Neural cell (in vitro differentiated cells): ENCODE results near the gene SMIM29. TPM values are rescaled to one million over a fixed set of nuclear protein-coding genes. Genes with fewer than 3 reads are reported as not detected.

Experiments
- H2AFZ ChIP-seq: fragments of 200-600, 300-800 bp; sonication (generic), shearing (Covaris generic); 2 replicates; pipeline ENCODE4 v1.6.0; 2014; ENCODE audit warnings: low read depth, mild to moderate bottlenecking, antibody characterized with exemption, low read length, moderate library complexity
- H3F3A ChIP-seq: fragments of 200-600 bp; shearing (Covaris generic); 2 replicates; pipeline ENCODE4 v1.6.1; 2016; ENCODE audit warnings: mild to moderate bottlenecking, moderate library complexity, mixed read lengths, antibody characterized with exemption, low read length; ENCODE audit not compliant: insufficient read depth, poor library complexity, severe bottlenecking
- H3K27ac ChIP-seq: fragments of 200-600, 300-800 bp; sonication (generic), shearing (Covaris generic); 2 replicates; pipeline ENCODE4 v1.5.1; 2014; ENCODE audit warnings: mild to moderate bottlenecking, low read length, moderate library complexity
- H3K27me3 ChIP-seq: fragments of 300-800, 200-600 bp; sonication (generic), shearing (Covaris generic); 2 replicates; pipeline ENCODE4 v1.6.0; 2014; ENCODE audit warnings: mild to moderate bottlenecking, low read depth, low read length, moderate library complexity; ENCODE audit not compliant: insufficient read depth
- H3K36me3 ChIP-seq: fragments of 300-800, 200-600 bp; sonication (generic), shearing (Covaris generic); 2 replicates; pipeline ENCODE4 v1.5.1; 2014; ENCODE audit warnings: mild to moderate bottlenecking, antibody characterized with exemption, low read length, moderate library complexity; ENCODE audit not compliant: insufficient read depth
- H3K4me2 ChIP-seq: fragments of 300-800, 200-600 bp; sonication (generic), shearing (Covaris generic); 2 replicates; pipeline ENCODE4 v1.6.0; 2014; ENCODE audit warnings: mild to moderate bottlenecking, low read length
- H3K4me3 ChIP-seq: fragments of 300-800, 200-600 bp; sonication (generic), shearing (Covaris generic); 2 replicates; pipeline ENCODE4 v1.5.1; 2014; ENCODE audit warnings: mild to moderate bottlenecking, low read length, moderate library complexity
- H3K79me2 ChIP-seq: fragments of 200-600 bp; shearing (Covaris generic); replicated peaks from 2 replicates; pipeline ENCODE4 v1.6.0; 2014; ENCODE audit warnings: mild to moderate bottlenecking, low read length, moderate library complexity; ENCODE audit not compliant: insufficient read depth
- H3K9ac ChIP-seq: fragments of 300-800, 200-600 bp; sonication (generic), shearing (Covaris generic); 2 replicates; pipeline ENCODE4 v1.6.1; 2016; ENCODE audit warnings: mild to moderate bottlenecking, low read length, mixed read lengths
- H3K9me2 ChIP-seq: fragments of 200-600 bp; shearing (Covaris generic); 2 replicates; pipeline ENCODE4 v1.6.1; 2016; ENCODE audit warnings: mild to moderate bottlenecking, low read length, mixed read lengths; ENCODE audit not compliant: insufficient read depth
- H3K9me3 ChIP-seq: fragments of 200-600, 300-800 bp; sonication (generic), shearing (Covaris generic); 2 replicates; pipeline ENCODE4 v1.6.1; 2016; ENCODE audit warnings: mild to moderate bottlenecking, mixed run types, low read length, moderate library complexity, mixed read lengths
- H4K20me1 ChIP-seq: fragments of 200-600 bp; shearing (Covaris generic); 2 replicates; pipeline ENCODE4 v1.6.1; 2016; ENCODE audit warnings: mild to moderate bottlenecking, mixed run types; ENCODE audit not compliant: insufficient read depth
- CTCF ChIP-seq: fragments of 450-650 bp; IDR thresholded peaks from 2 replicates; pipeline ENCODE4 v1.5.1; 2014; ENCODE audit warnings: antibody characterized with exemption, mild to moderate bottlenecking, moderate library complexity; ENCODE audit not compliant: poor library complexity, severe bottlenecking
- EP300 ChIP-seq: fragments of 450-650 bp; conservative IDR thresholded peaks from 2 replicates; pipeline ENCODE4 v1.6.1; 2014; ENCODE audit warnings: antibody characterized with exemption, mild to moderate bottlenecking, moderate library complexity; ENCODE audit not compliant: poor library complexity, severe bottlenecking
- EZH2 ChIP-seq: fragments of 200-600, 300-800 bp; shearing (Covaris generic), sonication (generic); IDR thresholded peaks from 2 replicates; pipeline ENCODE4 v1.6.1; 2014; ENCODE audit warnings: antibody characterized with exemption, low read length, borderline replicate concordance, mild to moderate bottlenecking; ENCODE audit not compliant: insufficient read depth, poor library complexity, severe bottlenecking
- MXI1 ChIP-seq: fragments of 450-650 bp; conservative IDR thresholded peaks from 2 replicates; pipeline ENCODE4 v1.6.1; 2014; ENCODE audit warnings: antibody characterized with exemption, mild to moderate bottlenecking; ENCODE audit not compliant: poor library complexity, severe bottlenecking
- POLR2AphosphoS5 ChIP-seq: IDR thresholded peaks from 2 replicates; pipeline ENCODE4 v1.6.1; 2012
- RAD21 ChIP-seq: fragments of 450-650 bp; conservative IDR thresholded peaks from 2 replicates; pipeline ENCODE4 v1.6.1; 2014; ENCODE audit warnings: antibody characterized with exemption, mild to moderate bottlenecking, moderate library complexity
- SMC3 ChIP-seq: fragments of 450-650 bp; conservative IDR thresholded peaks from 2 replicates; pipeline ENCODE4 v1.6.1; 2014; ENCODE audit warnings: antibody characterized with exemption, mild to moderate bottlenecking, moderate library complexity; ENCODE audit not compliant: poor library complexity
- TAF1 ChIP-seq: IDR thresholded peaks from 2 replicates; pipeline ENCODE4 v1.6.1; 2012; ENCODE audit warnings: low read depth
- polyA plus RNA-seq: library from polyadenylated mRNA; depleted of rRNA; stranded (reverse); fragments of >200 nt; gene quantifications from 2 replicates; pipeline ENCODE4 v1.2.3, GENCODE V29; 2014
- small RNA-seq, 3 experiments: library from RNA; depleted of rRNA; stranded (forward); fragments of <200 nt; gene quantifications; one replicate each; pipeline ENCODE3, GENCODE V24; 2012
- TF ChIP-seq, protein P1 (sequence below): IDR thresholded peaks from 2 replicates; pipeline ENCODE4 v1.6.1; 2012; ENCODE audit warnings: borderline replicate concordance

The SMIM29 gene
- polyA plus RNA-seq, 1 donor from 2014 or later, result 82.1 TPM

- Histone ChIP-seq H3K27me3 (no peaks in the 10 kb centered on the region), H3K36me3 (no peaks in the 10 kb centered on the region), H3K27ac (no peak overlapping the region), H3K9ac (no peak overlapping the region), H3K4me2 (no peak overlapping the region), H3K4me3 (no peak overlapping the region), H4K20me1 (no peaks in the 10 kb centered on the region), H3K79me2 (no peaks in the 10 kb centered on the region), H3K9me3 (no peaks in the 10 kb centered on the region), H3F3A (no peaks in the 10 kb centered on the region), H3K9me2 (no peaks in the 10 kb centered on the region), H2AFZ (no peak overlapping the region)
- TF ChIP-seq, protein P1, sequence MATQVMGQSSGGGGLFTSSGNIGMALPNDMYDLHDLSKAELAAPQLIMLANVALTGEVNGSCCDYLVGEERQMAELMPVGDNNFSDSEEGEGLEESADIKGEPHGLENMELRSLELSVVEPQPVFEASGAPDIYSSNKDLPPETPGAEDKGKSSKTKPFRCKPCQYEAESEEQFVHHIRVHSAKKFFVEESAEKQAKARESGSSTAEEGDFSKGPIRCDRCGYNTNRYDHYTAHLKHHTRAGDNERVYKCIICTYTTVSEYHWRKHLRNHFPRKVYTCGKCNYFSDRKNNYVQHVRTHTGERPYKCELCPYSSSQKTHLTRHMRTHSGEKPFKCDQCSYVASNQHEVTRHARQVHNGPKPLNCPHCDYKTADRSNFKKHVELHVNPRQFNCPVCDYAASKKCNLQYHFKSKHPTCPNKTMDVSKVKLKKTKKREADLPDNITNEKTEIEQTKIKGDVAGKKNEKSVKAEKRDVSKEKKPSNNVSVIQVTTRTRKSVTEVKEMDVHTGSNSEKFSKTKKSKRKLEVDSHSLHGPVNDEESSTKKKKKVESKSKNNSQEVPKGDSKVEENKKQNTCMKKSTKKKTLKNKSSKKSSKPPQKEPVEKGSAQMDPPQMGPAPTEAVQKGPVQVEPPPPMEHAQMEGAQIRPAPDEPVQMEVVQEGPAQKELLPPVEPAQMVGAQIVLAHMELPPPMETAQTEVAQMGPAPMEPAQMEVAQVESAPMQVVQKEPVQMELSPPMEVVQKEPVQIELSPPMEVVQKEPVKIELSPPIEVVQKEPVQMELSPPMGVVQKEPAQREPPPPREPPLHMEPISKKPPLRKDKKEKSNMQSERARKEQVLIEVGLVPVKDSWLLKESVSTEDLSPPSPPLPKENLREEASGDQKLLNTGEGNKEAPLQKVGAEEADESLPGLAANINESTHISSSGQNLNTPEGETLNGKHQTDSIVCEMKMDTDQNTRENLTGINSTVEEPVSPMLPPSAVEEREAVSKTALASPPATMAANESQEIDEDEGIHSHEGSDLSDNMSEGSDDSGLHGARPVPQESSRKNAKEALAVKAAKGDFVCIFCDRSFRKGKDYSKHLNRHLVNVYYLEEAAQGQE, result no peak
- TF ChIP-seq SMC3 (no peak), EP300 (no peak), RAD21 (no peak), MXI1 (no peak), EZH2 (no peak), TAF1 (no peak), CTCF (no peak), POLR2AphosphoS5 (no peak)
Observed at GRCh38 chr6:34196833-34197195, 52.0 kb downstream of the SMIM29 start.

Small RNA genes lying within 50 kb of the gene (small RNA-seq; reads per million reads assigned to genes)
- 0 to 0.16 (median 0) reads per million in 3 experiments for gene MIR6835

Other genes starting within 250 kb of the SMIM29 start
- gene GRM4, start 102.9 kb downstream of the SMIM29 start, polyA plus RNA-seq, result 2.1 and 3.7 TPM in 2 replicates
- 31.5 and 42.2 TPM in 2 replicates for gene HMGA1, start 12.1 kb downstream of the SMIM29 start, polyA plus RNA-seq
- 80.2 and 87.5 TPM in 2 replicates for gene NUDT3, start 143.7 kb upstream of the SMIM29 start, polyA plus RNA-seq
- 3,258 and 3,413 TPM in 2 replicates for gene RPS10, start 177.1 kb upstream of the SMIM29 start, polyA plus RNA-seq
- gene PACSIN1, start 217.1 kb upstream of the SMIM29 start, polyA plus RNA-seq, result 3.1 and 5.7 TPM in 2 replicates